Measurements from ENCODE around the gene IQSEC1.
A peak's percentile ranks its signal among the peaks of the same experiment; 100 is the strongest.

The IQSEC1 gene

DNA sequence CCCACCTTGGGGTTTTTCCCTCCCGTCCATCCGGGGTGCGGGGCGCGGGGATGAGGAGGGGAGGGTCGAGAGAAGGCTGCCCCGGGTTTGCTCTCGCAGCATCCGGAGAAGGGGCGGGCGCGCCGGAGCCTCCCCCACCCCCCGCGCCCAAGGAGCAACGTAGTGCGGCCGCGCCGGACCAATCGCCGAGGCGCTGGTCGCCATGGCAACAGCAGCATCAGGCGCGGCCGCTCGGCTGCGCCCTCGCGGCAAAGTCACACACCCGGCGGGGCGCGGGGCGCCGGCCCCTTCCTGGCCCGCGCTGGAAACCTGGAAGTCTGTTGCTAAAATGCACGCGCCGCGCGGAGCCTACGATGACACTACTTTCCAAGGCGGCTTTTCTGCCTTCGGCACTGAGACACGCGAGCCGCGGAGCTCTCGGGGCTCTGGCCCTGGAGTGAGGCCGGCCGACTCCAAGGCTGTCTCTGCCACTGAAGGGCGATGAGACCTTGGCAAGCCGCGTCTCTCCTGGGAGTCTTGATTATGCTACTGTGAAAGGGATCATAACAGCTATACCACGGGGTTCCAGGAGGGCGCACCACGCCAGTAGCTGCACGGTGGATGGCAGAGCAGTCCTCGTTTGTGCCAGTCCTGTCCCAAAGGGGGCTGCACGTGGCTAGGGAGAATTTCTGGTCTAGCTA lies at the start of gene IQSEC1:
Gene IQSEC1 (minus strand): TSS at position 104 of the 680 bp plus-strand sequence. CDS start 415 bp downstream, outside the sequence.
- Mint-ChIP-seq H3K36me3 (ENCODE audit: low read depth) (no peaks in the 10 kb centered on the region), H3K27me3 (peaks cover 10% of the 10 kb centered on the region), H3K4me1 (ENCODE audit: low read depth) (peaks cover 53% of the 10 kb centered on the region), H3K27ac (peak within 1 kb of the TSS; percentile 55), H3K9me3 (no peaks in the 10 kb centered on the region), H3K4me3 (peak within 1 kb of the TSS; percentile 83)

DNA sequence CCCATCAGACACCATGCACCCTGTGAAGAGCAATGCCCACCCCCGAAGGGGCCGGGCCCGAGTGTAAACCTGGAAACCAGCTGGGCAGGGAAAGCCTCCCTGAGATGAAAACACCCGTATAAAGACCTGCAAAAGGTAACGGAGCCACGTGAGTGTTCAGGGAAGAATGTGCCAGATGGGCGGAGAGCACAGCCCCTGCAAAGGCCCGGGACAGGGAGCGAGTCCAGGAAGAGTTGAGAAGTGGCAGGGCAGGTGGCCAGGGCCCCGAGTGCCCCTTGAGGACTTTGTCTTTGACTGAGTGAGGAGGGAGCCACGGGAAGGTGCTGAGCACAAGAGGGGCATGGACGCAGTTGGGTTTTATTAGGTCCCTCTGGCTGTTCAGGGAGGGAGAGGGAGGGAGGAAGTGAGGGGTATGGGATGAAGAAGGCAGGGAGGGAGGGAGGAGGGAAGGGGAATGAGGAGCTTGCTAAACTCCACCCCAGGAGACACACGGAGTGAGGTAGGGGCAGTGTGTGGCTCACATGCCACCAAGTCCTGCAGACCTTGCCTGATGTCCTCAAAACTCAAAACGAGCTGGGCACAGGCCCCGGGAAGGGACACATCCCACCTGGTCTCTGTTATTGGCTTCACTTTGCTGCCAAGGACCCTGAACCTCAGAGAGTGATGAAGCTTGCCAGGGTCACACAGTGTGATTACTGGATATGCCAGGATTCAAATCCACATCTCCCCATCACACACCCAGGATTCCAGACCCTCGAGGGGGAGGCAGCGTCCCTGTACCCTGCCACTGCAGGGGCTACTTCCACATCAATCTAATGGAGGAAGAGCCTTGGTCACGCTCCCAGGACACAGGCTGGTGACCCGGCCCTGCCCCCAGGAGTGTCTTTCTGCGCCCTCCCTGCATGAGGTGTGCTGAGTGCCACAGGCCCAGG lies 49.1 kb upstream of the IQSEC1 start:
- H3K4me3 Mint-ChIP-seq: no peak overlapping the region
- H3K27ac Mint-ChIP-seq: no peak overlapping the region
- H3K9me3 Mint-ChIP-seq: no peaks in the 10 kb centered on the region
- no peaks in the 10 kb centered on the region for H3K27me3 Mint-ChIP-seq
- no peaks in the 10 kb centered on the region for H3K4me1 Mint-ChIP-seq (ENCODE audit: low read depth)
- H3K36me3 Mint-ChIP-seq (ENCODE audit: low read depth): no peaks in the 10 kb centered on the region

DNA sequence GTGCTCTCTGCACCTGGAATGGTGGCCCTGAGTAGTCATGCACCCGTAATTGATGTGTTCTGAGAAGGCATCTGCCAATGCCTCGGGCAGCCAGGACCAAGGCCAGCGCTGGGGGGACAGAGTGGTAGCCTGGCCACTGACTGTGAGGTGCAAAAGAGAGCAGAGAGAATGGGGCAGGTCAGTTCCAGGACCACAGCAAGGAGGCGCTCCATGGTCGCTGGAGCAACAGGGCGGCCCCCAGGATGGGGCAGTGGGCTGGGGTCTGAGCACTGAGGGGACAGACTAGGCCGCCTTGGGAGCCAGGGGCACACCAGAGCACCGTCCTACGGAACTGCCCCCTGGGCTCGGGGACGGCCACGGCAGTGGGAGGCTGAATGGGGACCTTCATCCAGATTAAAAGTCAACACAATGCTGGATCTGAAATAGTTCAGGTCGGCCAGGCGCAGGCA lies 48.3 kb upstream of the IQSEC1 start:
- H3K4me1 Mint-ChIP-seq (ENCODE audit: low read depth): no peaks in the 10 kb centered on the region
- no peaks in the 10 kb centered on the region for H3K27me3 Mint-ChIP-seq
- no peaks in the 10 kb centered on the region for H3K36me3 Mint-ChIP-seq (ENCODE audit: low read depth)
- no peaks in the 10 kb centered on the region for H3K9me3 Mint-ChIP-seq
- H3K27ac Mint-ChIP-seq: no peak overlapping the region
- no peak overlapping the region for H3K4me3 Mint-ChIP-seq

DNA sequence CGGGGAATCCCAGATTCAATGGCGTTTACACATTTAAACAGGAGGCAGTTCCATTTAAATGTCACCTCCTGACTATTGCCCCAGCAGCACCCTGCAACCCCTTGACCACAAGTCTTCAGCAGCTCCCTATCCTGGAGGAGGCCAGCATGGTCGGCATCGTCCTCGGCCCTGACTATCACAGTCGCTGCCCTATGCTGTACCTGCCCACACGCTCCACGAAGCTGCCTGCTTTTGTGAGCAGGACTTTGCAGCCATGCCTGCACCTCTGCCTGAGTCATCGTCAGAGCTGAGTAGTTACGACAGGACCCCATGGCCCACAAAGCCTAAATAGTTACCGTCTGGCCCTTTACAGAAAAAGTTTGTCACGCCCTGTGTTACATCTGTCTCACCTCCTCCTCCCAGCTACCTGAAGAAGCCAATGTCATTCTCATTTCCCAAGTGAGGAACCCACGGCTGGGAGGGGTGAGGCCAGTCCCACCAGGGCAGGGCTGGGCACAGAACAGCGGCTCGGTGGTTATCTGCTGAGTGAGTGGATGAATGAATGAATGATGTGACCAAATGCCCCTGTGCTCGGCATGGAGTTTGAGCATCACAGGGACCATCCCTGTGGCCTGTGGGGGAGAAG lies 47.8 kb upstream of the IQSEC1 start:
- H3K27me3 Mint-ChIP-seq: no peaks in the 10 kb centered on the region
- no peaks in the 10 kb centered on the region for H3K36me3 Mint-ChIP-seq (ENCODE audit: low read depth)
- no peak overlapping the region for H3K27ac Mint-ChIP-seq
- no peaks in the 10 kb centered on the region for H3K9me3 Mint-ChIP-seq
- no peak overlapping the region for H3K4me3 Mint-ChIP-seq
- H3K4me1 Mint-ChIP-seq (ENCODE audit: low read depth): no peaks in the 10 kb centered on the region

DNA sequence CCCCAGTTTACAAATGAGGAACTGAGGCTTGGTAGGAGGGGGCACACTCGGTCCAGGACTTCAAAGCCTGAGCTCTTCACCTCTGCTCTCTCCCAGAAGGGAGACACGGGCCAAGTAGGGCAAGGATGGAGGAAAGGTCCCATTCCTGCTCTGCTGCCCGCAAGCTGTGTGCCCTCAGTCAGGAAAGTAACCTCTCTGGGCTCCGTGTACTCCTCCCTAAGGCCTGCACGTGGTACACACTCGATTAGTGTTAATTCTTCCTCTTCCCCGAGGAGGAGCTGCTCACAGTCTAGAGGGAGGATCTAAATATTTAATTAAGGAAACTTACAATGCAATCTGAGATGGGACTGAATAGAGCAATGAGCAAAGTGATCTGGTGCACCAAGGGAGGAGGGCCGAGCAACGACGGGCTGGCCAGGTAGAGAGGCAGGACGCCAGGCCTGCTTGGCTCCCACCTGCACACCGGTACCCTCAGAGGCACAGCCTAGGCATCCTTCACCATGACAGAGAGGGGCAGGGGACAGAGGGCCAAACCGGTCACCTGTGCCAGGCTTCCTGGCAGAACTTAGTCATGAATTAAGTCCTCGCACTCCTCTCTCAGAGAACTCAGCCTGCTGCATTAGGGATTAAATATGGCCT lies 47.2 kb upstream of the IQSEC1 start:
- Mint-ChIP-seq H3K4me3 (no peak overlapping the region), H3K27ac (no peak overlapping the region)

DNA sequence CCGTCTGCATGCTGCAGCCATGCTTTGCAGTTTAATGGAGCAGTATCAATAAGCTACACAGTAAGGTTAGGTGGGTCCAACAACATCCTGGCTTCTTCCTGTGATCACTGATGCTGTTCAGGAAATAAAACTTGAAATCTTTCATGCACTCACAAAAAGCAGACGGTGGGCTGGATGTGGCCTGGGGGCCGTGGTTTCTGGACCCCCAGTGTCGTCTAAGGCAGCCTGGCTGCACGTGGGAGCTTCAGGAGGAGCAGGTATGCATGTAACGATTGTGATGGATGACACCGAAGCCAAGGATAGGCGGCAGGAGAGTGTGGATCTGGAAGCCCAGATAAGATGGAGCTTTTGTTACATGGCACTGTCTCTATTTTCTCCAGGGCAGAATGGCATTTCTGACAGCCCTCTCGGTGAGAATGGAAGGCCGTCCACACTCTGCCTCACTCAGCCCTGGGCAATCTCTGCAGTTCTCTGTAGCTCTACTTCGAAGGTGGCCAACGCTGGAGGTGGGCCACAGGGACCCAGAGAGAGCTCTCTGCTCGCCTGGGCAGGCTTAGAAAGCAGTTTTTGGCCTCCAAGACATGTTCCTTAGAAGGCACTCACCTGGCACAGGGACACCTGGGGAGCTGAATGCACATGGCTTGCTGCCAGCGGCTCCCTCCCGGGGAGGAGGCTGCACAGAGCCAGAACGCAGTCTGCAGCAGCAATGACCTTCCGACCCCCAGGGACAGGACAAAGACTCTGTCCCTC lies 46.4 kb upstream of the IQSEC1 start:
- no peaks in the 10 kb centered on the region for H3K36me3 Mint-ChIP-seq (ENCODE audit: low read depth)
- H3K4me1 Mint-ChIP-seq (ENCODE audit: low read depth): no peaks in the 10 kb centered on the region
- no peaks in the 10 kb centered on the region for H3K9me3 Mint-ChIP-seq
- H3K27me3 Mint-ChIP-seq: no peaks in the 10 kb centered on the region
- no peak overlapping the region for H3K27ac Mint-ChIP-seq
- H3K4me3 Mint-ChIP-seq: no peak overlapping the region

More for the DNA sequence above, 47.2 kb upstream of the IQSEC1 start:
- H3K36me3 Mint-ChIP-seq (ENCODE audit: low read depth): no peaks in the 10 kb centered on the region
- H3K4me1 Mint-ChIP-seq (ENCODE audit: low read depth): no peaks in the 10 kb centered on the region
- H3K9me3 Mint-ChIP-seq: no peaks in the 10 kb centered on the region
- H3K27me3 Mint-ChIP-seq: no peaks in the 10 kb centered on the region

DNA sequence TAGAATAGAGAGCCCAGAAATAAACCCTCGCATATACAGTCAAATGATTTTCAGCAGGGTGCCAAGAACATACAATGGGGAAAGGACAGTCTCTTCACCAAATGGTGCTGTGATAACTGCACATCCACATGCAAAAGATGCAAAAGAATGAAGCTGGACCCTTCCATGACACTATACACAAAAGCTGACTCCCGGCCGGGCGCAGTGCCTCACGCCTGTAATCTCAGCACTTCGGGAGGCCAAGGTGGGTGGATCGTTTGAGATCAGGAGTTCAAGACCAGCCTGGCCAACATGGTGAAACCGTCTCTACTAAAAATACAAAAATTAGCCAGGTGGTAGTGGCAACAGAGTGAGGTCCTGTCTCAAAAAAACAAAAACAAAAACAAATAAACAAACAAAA lies 43.2 kb upstream of the IQSEC1 start:
- Mint-ChIP-seq H3K36me3 (ENCODE audit: low read depth) (no peaks in the 10 kb centered on the region), H3K4me1 (ENCODE audit: low read depth) (peaks cover 4% of the 10 kb centered on the region), H3K4me3 (no peak overlapping the region), H3K9me3 (no peaks in the 10 kb centered on the region), H3K27ac (no peak overlapping the region), H3K27me3 (no peaks in the 10 kb centered on the region)

DNA sequence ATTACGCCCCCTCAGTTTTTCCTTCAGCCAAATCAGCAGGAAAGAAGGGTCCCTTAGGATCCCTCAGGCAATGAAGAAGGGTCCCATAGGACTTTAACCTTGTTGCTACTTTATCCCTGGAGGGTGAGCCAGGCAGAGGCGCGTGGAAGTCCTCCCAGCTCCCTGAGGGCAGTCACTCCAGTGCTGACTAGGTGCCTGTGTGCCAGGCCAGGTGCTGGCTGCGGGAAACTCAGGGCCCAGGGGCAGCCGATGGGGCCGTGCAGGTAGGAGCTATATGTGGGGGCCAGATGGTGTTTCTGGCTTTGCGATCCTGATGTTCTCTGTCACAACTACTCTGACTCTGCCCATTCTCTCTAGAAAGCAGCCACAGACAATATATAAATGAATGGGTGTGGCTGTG lies 42.8 kb upstream of the IQSEC1 start:
- H3K27ac Mint-ChIP-seq: no peak overlapping the region
- H3K9me3 Mint-ChIP-seq: no peaks in the 10 kb centered on the region

DNA sequence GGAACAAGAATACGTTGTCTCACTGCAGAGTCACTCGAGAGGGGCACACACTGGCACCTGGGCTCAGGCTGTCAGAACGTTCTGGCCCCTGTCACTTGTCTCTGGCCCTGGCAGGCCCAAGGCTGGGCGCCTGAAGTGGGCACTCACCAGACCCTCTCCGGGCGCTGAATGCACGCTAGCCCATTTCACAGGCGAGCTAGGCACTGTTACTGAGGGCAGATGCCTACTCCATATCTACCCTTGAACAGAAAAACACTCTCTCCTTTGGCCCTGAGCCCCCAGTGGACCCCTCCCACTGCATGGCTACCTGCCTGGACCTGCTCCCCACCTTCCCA lies 42.3 kb upstream of the IQSEC1 start:
- no peaks in the 10 kb centered on the region for H3K27me3 Mint-ChIP-seq
- H3K36me3 Mint-ChIP-seq (ENCODE audit: low read depth): no peaks in the 10 kb centered on the region
- no peak overlapping the region for H3K4me3 Mint-ChIP-seq
- H3K9me3 Mint-ChIP-seq: no peaks in the 10 kb centered on the region
- peak overlapping the region; percentile 8 for H3K27ac Mint-ChIP-seq
- H3K4me1 Mint-ChIP-seq (ENCODE audit: low read depth): peaks cover 13% of the 10 kb centered on the region

More for the DNA sequence above, 42.8 kb upstream of the IQSEC1 start:
- H3K4me3 Mint-ChIP-seq: no peak overlapping the region
- H3K27me3 Mint-ChIP-seq: no peaks in the 10 kb centered on the region
- no peaks in the 10 kb centered on the region for H3K36me3 Mint-ChIP-seq (ENCODE audit: low read depth)
- H3K4me1 Mint-ChIP-seq (ENCODE audit: low read depth): peaks cover 9% of the 10 kb centered on the region

DNA sequence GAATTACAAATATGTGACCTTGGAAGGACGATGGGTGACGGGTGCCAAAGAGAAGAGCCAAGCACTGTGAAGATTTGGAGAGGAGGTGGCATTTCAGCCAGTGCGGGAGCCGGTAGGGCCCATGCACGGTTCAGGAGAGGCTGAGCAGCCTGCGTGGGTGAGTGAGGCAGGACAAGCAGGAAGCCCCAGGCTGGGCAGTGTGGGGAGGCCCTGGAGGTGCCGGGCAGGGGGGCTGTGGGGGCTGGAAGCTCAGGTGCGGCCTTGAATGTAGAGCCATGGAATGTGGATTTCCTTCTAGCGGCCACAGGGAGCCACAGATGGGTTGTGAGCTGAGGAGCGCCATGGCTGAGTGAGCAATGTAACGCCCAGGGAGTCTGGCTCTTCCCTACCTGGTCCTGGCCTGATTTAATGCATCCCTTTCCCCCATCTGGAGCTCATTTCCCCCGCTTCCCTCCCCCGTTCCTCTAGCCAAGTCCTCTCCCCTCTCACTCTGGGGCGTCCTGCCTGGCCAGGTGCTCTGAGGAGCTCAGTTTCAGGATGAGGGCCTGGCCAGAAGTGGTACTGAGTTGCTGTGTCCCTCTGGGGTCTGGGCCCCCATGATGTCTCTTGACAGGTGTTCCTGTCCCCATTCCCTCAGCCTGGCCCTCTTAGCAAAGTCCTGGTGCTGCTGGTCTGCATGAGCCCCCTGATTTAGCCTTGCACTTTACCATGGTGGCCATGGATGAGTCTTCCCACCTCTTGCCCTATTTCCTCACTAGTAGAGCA lies 41.8 kb upstream of the IQSEC1 start:
- H3K4me3 Mint-ChIP-seq: no peak overlapping the region
- H3K4me1 Mint-ChIP-seq (ENCODE audit: low read depth): peaks cover 15% of the 10 kb centered on the region
- no peaks in the 10 kb centered on the region for H3K9me3 Mint-ChIP-seq
- peak overlapping the region; percentile 8 for H3K27ac Mint-ChIP-seq
- no peaks in the 10 kb centered on the region for H3K27me3 Mint-ChIP-seq
- no peaks in the 10 kb centered on the region for H3K36me3 Mint-ChIP-seq (ENCODE audit: low read depth)

DNA sequence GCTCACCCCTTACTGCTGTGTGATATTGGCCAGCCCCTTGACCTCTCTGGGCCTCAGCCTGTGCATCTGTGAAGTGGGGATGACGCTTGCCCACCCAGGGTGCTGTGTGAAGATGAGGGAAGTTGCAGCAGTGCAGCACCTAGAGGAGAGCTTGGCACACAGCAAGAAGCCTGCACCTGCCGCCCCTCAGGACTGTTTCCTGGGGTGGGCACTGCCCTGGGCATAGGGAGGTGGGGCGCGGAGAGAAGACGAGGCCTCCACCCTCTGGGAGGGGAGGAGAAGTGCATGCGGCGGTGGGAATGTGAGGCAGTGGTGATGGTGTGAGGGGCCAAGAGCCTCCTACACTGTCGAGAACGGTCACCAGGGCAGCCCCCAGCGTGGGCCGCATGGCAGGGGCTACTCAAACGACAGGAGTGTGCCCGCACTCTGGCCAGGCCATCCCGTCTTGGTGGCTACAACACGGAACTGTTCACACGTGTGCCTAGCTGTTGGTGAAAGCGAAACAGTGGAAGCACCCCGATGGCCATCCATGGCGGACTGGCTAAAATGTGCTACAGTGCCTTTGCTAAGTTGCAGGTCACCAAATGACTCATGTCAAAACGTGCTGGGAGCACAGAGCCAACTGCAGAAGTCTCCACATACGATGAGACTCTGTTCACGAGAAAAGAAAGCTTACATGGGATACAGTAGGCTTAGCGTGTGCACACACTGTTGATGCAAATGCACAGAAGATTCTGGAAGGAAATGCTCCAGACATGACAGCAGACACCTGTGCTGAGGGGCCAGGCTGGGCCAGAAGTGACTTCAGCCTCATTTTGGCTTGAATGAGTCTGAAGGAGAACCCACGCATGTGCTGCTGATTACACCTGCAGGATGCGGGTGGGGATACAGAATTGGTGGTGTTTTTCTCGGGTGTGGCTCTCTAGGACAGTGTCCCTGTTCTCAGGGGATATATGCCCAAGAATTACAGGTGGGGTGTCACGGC lies 40.4 kb upstream of the IQSEC1 start:
- no peaks in the 10 kb centered on the region for H3K27me3 Mint-ChIP-seq
- no peaks in the 10 kb centered on the region for H3K9me3 Mint-ChIP-seq
- peaks cover 15% of the 10 kb centered on the region for H3K4me1 Mint-ChIP-seq (ENCODE audit: low read depth)
- no peaks in the 10 kb centered on the region for H3K36me3 Mint-ChIP-seq (ENCODE audit: low read depth)
- H3K27ac Mint-ChIP-seq: no peak overlapping the region
- no peak overlapping the region for H3K4me3 Mint-ChIP-seq

DNA sequence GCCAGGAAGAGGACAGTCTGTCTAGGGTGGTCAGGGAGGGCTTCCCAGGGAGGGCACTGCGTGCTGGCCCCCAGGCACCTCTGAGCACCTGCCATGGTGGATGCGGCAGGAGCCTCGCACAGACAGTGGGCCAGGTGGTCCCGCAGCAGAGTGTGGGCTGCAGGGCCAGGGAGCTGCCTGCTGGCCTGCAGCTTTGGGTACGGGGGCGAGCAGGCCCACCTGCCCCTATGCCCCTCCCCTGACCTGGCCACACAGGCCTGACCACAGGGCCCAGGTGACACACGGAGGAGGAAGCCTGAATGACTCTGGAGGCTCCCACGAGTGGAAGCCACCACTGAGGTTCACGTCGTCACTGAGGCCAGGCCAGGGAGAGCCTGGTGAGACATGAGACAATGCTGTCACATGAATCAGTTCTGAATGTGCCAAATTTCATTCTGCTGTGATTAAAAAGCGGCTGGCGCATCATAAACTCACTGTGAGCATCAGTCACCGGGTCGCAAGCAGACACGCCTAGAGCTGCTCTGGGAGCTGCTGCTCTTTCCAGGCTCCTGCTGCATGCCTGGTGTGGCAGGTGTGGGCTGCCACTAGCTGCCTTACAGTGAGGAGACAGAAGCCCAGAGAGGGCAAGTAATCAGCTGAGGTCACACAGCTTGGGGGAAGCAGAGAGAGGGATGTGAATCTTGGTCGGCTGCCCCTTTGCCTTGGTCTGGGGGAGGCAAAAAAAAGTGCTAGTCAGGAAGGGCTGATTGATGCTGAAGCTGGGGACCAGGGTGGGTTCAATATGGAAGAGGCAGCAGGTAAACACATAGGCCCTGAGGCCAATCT lies 39.5 kb upstream of the IQSEC1 start:
- Mint-ChIP-seq H3K27ac (no peak overlapping the region), H3K27me3 (no peaks in the 10 kb centered on the region), H3K9me3 (no peaks in the 10 kb centered on the region), H3K4me3 (no peak overlapping the region), H3K36me3 (ENCODE audit: low read depth) (no peaks in the 10 kb centered on the region), H3K4me1 (ENCODE audit: low read depth) (peaks cover 15% of the 10 kb centered on the region)

Measured in stimulated activated naive CD8-positive, alpha-beta T cell treated with anti-CD3 and anti-CD28 coated beads, Interleukin-15, Interleukin-2, amounts not matched to agents 100 ng/mL and 50 ng/mL, for 24 hours (primary cell).